K562 (cell line): ENCODE measurements around the gene TGM1. TPM values are rescaled to one million over a fixed set of nuclear protein-coding genes. Genes with fewer than 3 reads are reported as not detected.

Source experiments
- CBX8 ChIP-seq: fragments of 200-600 bp; sonication (generic); IDR thresholded peaks from 2 replicates; pipeline ENCODE4 v1.6.1; 2012; ENCODE audit warnings: borderline replicate concordance, mixed run types, low read depth, mild to moderate bottlenecking, moderate library complexity, mixed read lengths, low read length, control low read depth, inconsistent platforms; ENCODE audit not compliant: poor library complexity, severe bottlenecking; ENCODE audit errors: extremely low read depth
- CC2D1A ChIP-seq: fragments of 450-650 bp; IDR thresholded peaks from 2 replicates; pipeline ENCODE4 v1.6.1; 2017; ENCODE audit warnings: mild to moderate bottlenecking
- DNMT1 ChIP-seq: fragments of 450-650 bp; IDR thresholded peaks from 2 replicates; pipeline ENCODE4 v1.6.1; 2016; ENCODE audit warnings: antibody characterized with exemption, mild to moderate bottlenecking
- NFIC ChIP-seq: fragments of 450-650 bp; IDR thresholded peaks from 2 replicates; pipeline ENCODE4 v1.6.1; 2017; ENCODE audit warnings: mild to moderate bottlenecking, inconsistent platforms
- POLR2AphosphoS5 ChIP-seq: IDR thresholded peaks from 2 replicates; pipeline ENCODE4 v1.6.1; 2011; ENCODE audit warnings: mild to moderate bottlenecking, low read depth, low read length, moderate library complexity; ENCODE audit not compliant: control insufficient read depth, insufficient read depth
- RBM25 ChIP-seq: fragments of 200-400 bp; formaldehyde crosslinking; IDR thresholded peaks from 2 replicates; pipeline ENCODE4 v1.6.1; 2018; ENCODE audit warnings: low read length, low read depth, moderate library complexity; ENCODE audit not compliant: severe bottlenecking
- RCOR1 ChIP-seq, 2 experiments: IDR thresholded peaks; 2 replicates each; pipeline ENCODE4 v1.6.1; 2012; ENCODE audit warnings: low read depth in 2 of 2, low read length in 2 of 2, borderline replicate concordance in 1 of 2, improper control_type of control experiment in 1 of 2
- REST ChIP-seq, 2 experiments: fragments of 450-650 bp; formaldehyde crosslinking in 1 of 2; IDR thresholded peaks; 2 replicates each; pipeline versions ENCODE4 v1.4.0 to v1.6.1; 2014 to 2020; ENCODE audit warnings: mild to moderate bottlenecking in 2 of 2, borderline replicate concordance in 1 of 2, low read depth in 1 of 2
- SMARCC2 ChIP-seq: fragments of 450-650 bp; IDR thresholded peaks from 2 replicates; pipeline ENCODE4 v1.6.1; 2017; ENCODE audit warnings: antibody characterized with exemption, moderate library complexity, mild to moderate bottlenecking, low read depth
- ZNF197 ChIP-seq: fragments of 200-800 bp; sonication (Bioruptor generic); IDR thresholded peaks from 2 replicates; pipeline ENCODE4 v1.6.1; 2016; ENCODE audit warnings: low read depth, missing genetic modification characterization, missing compliant biosample characterization
- ZNF592 ChIP-seq: fragments of 450-650 bp; IDR thresholded peaks from 2 replicates; pipeline ENCODE4 v1.6.1; 2017; ENCODE audit warnings: antibody characterized with exemption, mild to moderate bottlenecking
- ZNF695 ChIP-seq: fragments of 450-650 bp; formaldehyde crosslinking; IDR thresholded peaks from 2 replicates; pipeline ENCODE4 v1.4.0; 2020; ENCODE audit warnings: mild to moderate bottlenecking, moderate library complexity
- ZNF780A ChIP-seq: fragments of 250-450 bp; sonication (Bioruptor Pico); IDR thresholded peaks from 2 replicates; pipeline ENCODE4 v1.5.0; 2021; ENCODE audit warnings: mild to moderate bottlenecking
- ZNF830 ChIP-seq: fragments of 250-450 bp; sonication (Bioruptor Pico); IDR thresholded peaks from 2 replicates; pipeline ENCODE4 v1.5.0; 2021; ENCODE audit warnings: mild to moderate bottlenecking
- ZSCAN32 ChIP-seq: fragments of 450-650 bp; formaldehyde crosslinking; IDR thresholded peaks from 2 replicates; pipeline ENCODE4 v1.4.0; 2020; ENCODE audit warnings: mild to moderate bottlenecking, moderate library complexity
- polyA plus RNA-seq, 8 experiments: library from polyadenylated mRNA; depleted of rRNA in 4 of 8; stranded (reverse) in 5 of 8; unstranded in 3 of 8; fragments of >200 nt; fragmentation: Nextera tagmentation in 2 of 8; fragmentation: Illumina TruSeq in 1 of 8; extraction: Ambion mirVana in 2 of 8; extraction: Trizol in 1 of 8; gene quantifications; 2 replicates each; pipeline versions ENCODE4 v1.2.1 to v1.2.3, GENCODE V29; 2011 to 2014; ENCODE audit warnings: inconsistent platforms in 1 of 8, missing spikeins in 1 of 8
- total RNA-seq, 7 experiments: library from RNA; depleted of rRNA in 6 of 7; stranded (reverse); fragments of >200 nt in 6 of 7; fragmentation: Illumina TruSeq in 2 of 7; extraction: Trizol in 2 of 7; gene quantifications; 2 replicates each; pipeline versions ENCODE4 v1.2.1 to v1.2.3, GENCODE V29; 2011 to 2021; ENCODE audit warnings: low replicate concordance in 1 of 7

The TGM1 gene
- total and polyA plus RNA-seq, 9 of the 15 experiments (the other 6 are each of a cell fraction or from before 2014, with no cell fraction given), result 0.13 to 4.4 (median 0.88) TPM

DNA sequence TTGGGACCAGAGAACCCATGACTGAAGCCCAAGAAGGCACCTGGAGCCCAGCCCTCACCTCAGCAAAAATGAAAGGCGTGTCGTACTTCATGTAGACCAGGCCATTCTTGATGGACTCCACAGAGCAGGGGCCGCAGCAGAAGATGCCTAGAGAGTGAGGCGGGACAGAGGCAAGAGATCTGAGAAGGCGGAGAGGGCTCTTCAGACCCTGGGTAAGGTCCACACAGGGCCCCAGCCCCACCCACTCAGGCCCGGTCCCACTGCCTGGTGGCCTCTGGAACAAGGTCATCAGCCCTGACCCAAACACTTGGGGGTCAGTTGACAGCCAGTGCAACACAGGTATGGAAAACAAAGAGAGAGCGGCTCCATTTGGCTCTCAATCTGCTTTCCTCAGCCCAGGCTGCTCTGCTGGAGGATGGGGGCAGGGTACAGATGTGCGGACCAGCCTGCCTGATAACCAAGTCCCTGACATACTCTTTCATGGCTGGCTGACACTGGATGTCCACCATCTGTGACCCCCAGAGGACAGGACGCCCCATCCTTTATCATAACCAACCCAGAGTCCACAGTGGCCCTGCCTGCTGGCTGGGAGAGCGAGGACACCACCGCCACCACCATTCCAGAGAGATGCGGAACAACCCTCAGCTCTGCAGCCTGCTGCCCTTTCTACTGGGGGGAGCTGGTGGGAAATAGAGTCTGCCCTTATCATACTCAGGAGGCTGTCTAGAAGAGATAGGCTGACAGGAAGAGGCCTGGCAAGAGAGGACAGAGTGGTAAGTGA is 6.9 kb downstream of the TGM1 start (continued):
- peak; percentile 23 to 76; a peak in 3 of 4 replicates for TF ChIP-seq RCOR1 (IDR thresholded peaks at IDR 0.05; ENCODE audit: borderline replicate concordance in 1 of 2, low read depth in 2 of 2, low read length in 2 of 2)
- TF ChIP-seq ZNF780A (CRISPR knock-in tag), result no peak
- peak; percentile 81 for TF ChIP-seq POLR2AphosphoS5
- TF ChIP-seq ZNF830 (CRISPR knock-in tag), result no peak
- peak; percentile 45 for TF ChIP-seq ZNF592
- TF ChIP-seq NFIC, result peak; percentile 88
- TF ChIP-seq ZSCAN32 (CRISPR knock-in tag), result no peak
- TF ChIP-seq CC2D1A, result peak; percentile 86; the same call in 1 of the 2 replicates
- TF ChIP-seq RBM25, result no peak
- peak; percentile 32; the same call in 1 of the 2 replicates for TF ChIP-seq REST (IDR thresholded peaks at IDR 0.05; ENCODE audit: borderline replicate concordance)
- TF ChIP-seq REST (CRISPR knock-in tag; IDR thresholded peaks at IDR 0.05; ENCODE audit: low read depth), result no peak
- TF ChIP-seq ZNF197, result no peak
- no peak for TF ChIP-seq CBX8
- TF ChIP-seq SMARCC2, result no peak
- TF ChIP-seq ZNF695 (CRISPR knock-in tag), result no peak
- no peak for TF ChIP-seq DNMT1
